NOMO-1 (cell line): ENCODE results near the gene MALT1.
"Not testable (repeated sequence)": the region's sequence is repeated elsewhere in the genome, so short reads cannot be mapped to it uniquely, and the experiment has no call there.

Experiments
- DNase-seq, 2 experiments: peaks; one replicate each; lab custom pipeline; 2025; ENCODE audit not compliant: unreplicated experiment in 2 of 2; lab: John Stamatoyannopoulos, UW

Gene MALT1

GRCh38 chr18:58766946-58767345, 95.7 kb downstream of the MALT1 start:
- DNase-seq, result no peak

- peak; percentile 32 to 55 for DNase-seq
These were observed 97.2 kb downstream of the MALT1 start for GRCh38 chr18:58768293-58768974.

- no peak for DNase-seq
These were observed 98.1 kb downstream of the MALT1 start for GRCh38 chr18:58769321-58769720.

- DNase-seq, result no peak
These were observed 99.3 kb downstream of the MALT1 start for GRCh38 chr18:58770601-58771000.

GRCh38 chr18:58772161-58772560, 100.9 kb downstream of the MALT1 start:
- no peak for DNase-seq

- DNase-seq, result no peak
These were observed 104.8 kb downstream of the MALT1 start for GRCh38 chr18:58776084-58776483.

GRCh38 chr18:58776541-58776940, 105.3 kb downstream of the MALT1 start:
- not testable (repeated sequence) for DNase-seq

GRCh38 chr18:58777471-58777870, 106.2 kb downstream of the MALT1 start:
- no peak for DNase-seq

- DNase-seq, result no peak
These were observed 108.3 kb downstream of the MALT1 start for GRCh38 chr18:58779529-58779928.

GRCh38 chr18:58780045-58780444, 108.8 kb downstream of the MALT1 start:
- DNase-seq, result no peak

- DNase-seq, result peak; percentile 44 to 53
These were observed 110.4 kb downstream of the MALT1 start for GRCh38 chr18:58781627-58782194.

- no peak for DNase-seq
These were observed 113.4 kb downstream of the MALT1 start for GRCh38 chr18:58784601-58785137.

GRCh38 chr18:58785171-58785805, 114.0 kb downstream of the MALT1 start:
- no peak for DNase-seq

GRCh38 chr18:58785870-58786269, 114.6 kb downstream of the MALT1 start:
- no peak for DNase-seq

GRCh38 chr18:58787536-58788149, 116.4 kb downstream of the MALT1 start:
- no peak for DNase-seq

GRCh38 chr18:58788470-58788869, 117.2 kb downstream of the MALT1 start:
- DNase-seq, result no peak

- no peak for DNase-seq
These were observed 118.0 kb downstream of the MALT1 start for GRCh38 chr18:58788971-58789875.

GRCh38 chr18:58789876-58790240, 118.6 kb downstream of the MALT1 start:
- no peak for DNase-seq

GRCh38 chr18:58792086-58792485, 120.8 kb downstream of the MALT1 start:
- no peak for DNase-seq

GRCh38 chr18:58793361-58793760, 122.1 kb downstream of the MALT1 start:
- no peak for DNase-seq

GRCh38 chr18:58796220-58796619, 125.0 kb downstream of the MALT1 start:
- no peak for DNase-seq
